Type B pancreatic cell (in vitro differentiated cells): ENCODE data around the gene VAV1. TPM values are rescaled to one million over a fixed set of nuclear protein-coding genes. Genes with fewer than 3 reads are reported as not detected.

Source experiments
- DNase-seq: peaks from one replicate; pipeline ENCODE4 v3.0.0; 2021; ENCODE audit warnings: mixed read lengths; ENCODE audit not compliant: unreplicated experiment; ENCODE audit errors: extremely low spot score
- H3K27ac Mint-ChIP-seq: 2 replicates; pipeline ENCODE4 v1.8.0; 2021; ENCODE audit warnings: mild to moderate bottlenecking, mixed read lengths
- H3K27me3 Mint-ChIP-seq: 2 replicates; pipeline ENCODE4 v1.8.0; 2021; ENCODE audit warnings: mixed read lengths
- H3K36me3 Mint-ChIP-seq: 2 replicates; pipeline ENCODE4 v1.8.0; 2021; ENCODE audit warnings: mixed read lengths
- H3K4me1 Mint-ChIP-seq: one replicate; pipeline ENCODE4 v1.8.0; 2021; ENCODE audit warnings: mixed read lengths; ENCODE audit not compliant: unreplicated experiment
- H3K4me3 Mint-ChIP-seq: 2 replicates; pipeline ENCODE4 v1.8.0; 2021; ENCODE audit warnings: mild to moderate bottlenecking, mixed read lengths
- H3K9me3 Mint-ChIP-seq: 2 replicates; pipeline ENCODE4 v1.8.0; 2021; ENCODE audit warnings: mixed read lengths
- total RNA-seq: library from RNA; stranded (reverse); gene quantifications from 2 replicates; pipeline ENCODE4 v1.2.1, GENCODE V29; 2021; ENCODE audit warnings: low replicate concordance
- TF ChIP-seq, protein P1 (sequence below): fragments of 200-600 bp; sonication (generic); conservative IDR thresholded peaks from 2 replicates; pipeline ENCODE4 v1.5.0; 2021; ENCODE audit warnings: antibody characterized with exemption, mild to moderate bottlenecking

Gene VAV1
- total RNA-seq, 1 donor from 2014 or later: not detected

DNA sequence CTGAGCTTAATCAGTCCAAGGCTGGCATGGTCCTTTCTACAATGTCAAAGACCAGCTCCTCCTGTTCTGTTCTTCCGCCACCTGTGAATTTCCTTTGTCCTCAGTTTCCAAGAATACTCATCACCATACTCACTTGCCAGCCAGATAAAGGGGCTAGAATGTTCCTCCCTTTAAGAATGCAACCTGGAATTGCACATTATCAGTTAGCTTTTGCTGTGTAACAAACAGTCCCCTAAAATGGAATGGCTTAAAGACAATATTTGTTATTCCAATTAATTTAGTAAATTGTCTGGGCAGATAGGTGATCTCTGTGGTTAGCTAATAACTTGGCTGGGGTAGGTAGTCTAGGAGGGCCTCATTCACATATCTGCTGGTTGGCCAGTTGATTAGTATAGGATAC lies 36.0 kb downstream of the VAV1 start:
- Mint-ChIP-seq H3K27me3 (peaks cover 4% of the 10 kb centered on the region), H3K27ac (no peak overlapping the region), H3K9me3 (peaks cover 5% of the 10 kb centered on the region), H3K4me3 (no peak overlapping the region), H3K4me1 (no peaks in the 10 kb centered on the region), H3K36me3 (no peaks in the 10 kb centered on the region)
- DNase-seq: no peak
- TF ChIP-seq, protein P1, sequence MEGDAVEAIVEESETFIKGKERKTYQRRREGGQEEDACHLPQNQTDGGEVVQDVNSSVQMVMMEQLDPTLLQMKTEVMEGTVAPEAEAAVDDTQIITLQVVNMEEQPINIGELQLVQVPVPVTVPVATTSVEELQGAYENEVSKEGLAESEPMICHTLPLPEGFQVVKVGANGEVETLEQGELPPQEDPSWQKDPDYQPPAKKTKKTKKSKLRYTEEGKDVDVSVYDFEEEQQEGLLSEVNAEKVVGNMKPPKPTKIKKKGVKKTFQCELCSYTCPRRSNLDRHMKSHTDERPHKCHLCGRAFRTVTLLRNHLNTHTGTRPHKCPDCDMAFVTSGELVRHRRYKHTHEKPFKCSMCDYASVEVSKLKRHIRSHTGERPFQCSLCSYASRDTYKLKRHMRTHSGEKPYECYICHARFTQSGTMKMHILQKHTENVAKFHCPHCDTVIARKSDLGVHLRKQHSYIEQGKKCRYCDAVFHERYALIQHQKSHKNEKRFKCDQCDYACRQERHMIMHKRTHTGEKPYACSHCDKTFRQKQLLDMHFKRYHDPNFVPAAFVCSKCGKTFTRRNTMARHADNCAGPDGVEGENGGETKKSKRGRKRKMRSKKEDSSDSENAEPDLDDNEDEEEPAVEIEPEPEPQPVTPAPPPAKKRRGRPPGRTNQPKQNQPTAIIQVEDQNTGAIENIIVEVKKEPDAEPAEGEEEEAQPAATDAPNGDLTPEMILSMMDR: no peak

- peaks cover 5% of the 10 kb centered on the region for H3K9me3 Mint-ChIP-seq
- no peak overlapping the region for H3K27ac Mint-ChIP-seq
- H3K4me1 Mint-ChIP-seq: no peaks in the 10 kb centered on the region
- peaks cover 4% of the 10 kb centered on the region for H3K27me3 Mint-ChIP-seq
- DNase-seq: no peak
- TF ChIP-seq, protein P1: no peak
- H3K36me3 Mint-ChIP-seq: no peaks in the 10 kb centered on the region
- no peak overlapping the region for H3K4me3 Mint-ChIP-seq
Observed at GRCh38 chr19:6809262-6809661, 36.8 kb downstream of the VAV1 start.

DNA sequence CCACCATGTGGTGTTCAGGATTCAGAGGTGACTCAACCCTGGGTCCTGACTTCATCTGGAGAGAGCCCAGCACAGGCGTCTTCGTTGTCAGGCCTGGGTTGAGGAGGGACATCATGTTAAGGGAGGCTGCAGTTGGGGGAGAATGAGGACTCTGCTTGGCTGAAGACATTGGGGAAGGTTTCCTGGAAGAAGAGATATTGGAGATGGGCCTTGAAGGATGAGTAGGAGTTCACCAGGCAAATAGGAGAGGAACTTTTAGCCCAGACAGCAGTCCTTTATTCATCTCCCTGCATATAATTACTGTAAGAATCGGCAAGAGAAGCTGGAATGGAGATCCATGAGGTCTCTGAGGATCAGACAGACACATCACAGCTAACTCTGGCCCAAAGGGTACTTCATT lies 38.9 kb downstream of the VAV1 start:
- Mint-ChIP-seq H3K4me3 (no peak overlapping the region), H3K9me3 (peaks cover 5% of the 10 kb centered on the region), H3K36me3 (no peaks in the 10 kb centered on the region), H3K27ac (no peak overlapping the region), H3K27me3 (peaks cover 4% of the 10 kb centered on the region), H3K4me1 (no peaks in the 10 kb centered on the region)
- no peak for DNase-seq
- TF ChIP-seq, protein P1: no peak

- peaks cover 5% of the 10 kb centered on the region for H3K9me3 Mint-ChIP-seq
- H3K27ac Mint-ChIP-seq: no peak overlapping the region
- H3K4me1 Mint-ChIP-seq: no peaks in the 10 kb centered on the region
- H3K36me3 Mint-ChIP-seq: no peaks in the 10 kb centered on the region
- peaks cover 4% of the 10 kb centered on the region for H3K27me3 Mint-ChIP-seq
- TF ChIP-seq, protein P1: no peak
- DNase-seq: no peak
- no peak overlapping the region for H3K4me3 Mint-ChIP-seq
Observed at GRCh38 chr19:6811906-6812305, 39.4 kb downstream of the VAV1 start.

- Mint-ChIP-seq H3K36me3 (no peaks in the 10 kb centered on the region), H3K27ac (no peak overlapping the region), H3K27me3 (peaks cover 4% of the 10 kb centered on the region), H3K4me1 (no peaks in the 10 kb centered on the region), H3K4me3 (no peak overlapping the region), H3K9me3 (peaks cover 5% of the 10 kb centered on the region)
- TF ChIP-seq, protein P1: no peak
- DNase-seq: no peak
Observed at GRCh38 chr19:6812612-6813011, 40.1 kb downstream of the VAV1 start.

DNA sequence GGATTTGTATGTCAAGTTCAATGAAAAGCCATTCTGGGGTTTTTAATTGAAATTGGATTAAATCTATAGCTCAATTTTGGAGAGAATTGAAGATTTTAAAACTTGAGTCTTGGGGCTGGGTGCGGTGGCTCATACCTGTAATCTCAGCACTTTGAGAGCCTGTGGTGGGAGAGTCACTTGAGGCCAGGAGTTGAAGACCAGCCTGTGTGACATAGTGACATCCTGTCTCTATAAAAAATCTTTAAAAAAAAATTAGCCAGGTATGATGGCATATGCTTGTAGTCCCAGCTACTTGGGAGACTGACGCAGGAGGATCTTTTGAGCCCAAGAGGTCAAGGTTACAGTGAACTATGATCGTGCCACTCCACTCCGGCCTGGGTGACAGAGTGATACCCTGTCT lies 41.2 kb downstream of the VAV1 start:
- Mint-ChIP-seq H3K4me3 (no peak overlapping the region), H3K27me3 (peaks cover 4% of the 10 kb centered on the region), H3K27ac (no peak overlapping the region), H3K36me3 (no peaks in the 10 kb centered on the region), H3K9me3 (peaks cover 9% of the 10 kb centered on the region), H3K4me1 (no peaks in the 10 kb centered on the region)
- no peak for DNase-seq
- TF ChIP-seq, protein P1: no peak
